ENCODE data around the gene TMPRSS7. TPM values are rescaled to one million over a fixed set of nuclear protein-coding genes. Genes with fewer than 3 reads are reported as not detected.

TMPRSS7 gene
- polyA plus RNA-seq, 1 donor (not counting 4 experiments of a cell fraction or from before 2014, with no cell fraction given): 0.18 TPM

DNA sequence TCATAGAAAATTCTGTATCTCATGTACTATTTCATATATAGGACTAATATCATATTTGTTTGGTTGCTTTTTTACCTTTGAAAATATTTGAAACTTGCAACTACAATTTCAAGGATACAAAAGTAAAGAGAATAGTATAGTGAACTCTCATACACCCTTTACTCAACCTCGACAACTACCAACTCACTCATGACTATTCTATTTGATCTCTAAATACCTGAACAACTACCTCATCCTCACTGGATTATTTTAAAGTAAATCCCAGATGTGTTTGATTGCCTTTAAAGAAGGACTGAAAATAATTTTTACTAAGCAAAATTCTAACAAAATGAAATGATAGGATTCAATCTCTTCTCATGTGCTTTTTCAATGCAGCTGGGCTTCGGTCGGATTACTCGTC lies 12.1 kb downstream of the TMPRSS7 start:
- Histone ChIP-seq H3K27ac (ENCODE audit: control insufficient read depth, insufficient read depth, low read length) (no peak overlapping the region), H2AFZ (ENCODE audit: control insufficient read depth, low read length) (no peak overlapping the region), H3K27me3 (ENCODE audit: control insufficient read depth, extremely low read depth, insufficient read depth, low read length) (no peaks in the 10 kb centered on the region), H3K9ac (ENCODE audit: control insufficient read depth, extremely low read depth, insufficient read depth, low read length) (no peak overlapping the region), H3K4me2 (ENCODE audit: control insufficient read depth, extremely low read depth, insufficient read depth, low read depth, low read length) (no peak overlapping the region), H3K9me3 (ENCODE audit: control insufficient read depth, low read depth, low read length) (no peaks in the 10 kb centered on the region), H3K79me2 (ENCODE audit: control insufficient read depth, insufficient read depth, low read length) (no peaks in the 10 kb centered on the region), H4K20me1 (ENCODE audit: control insufficient read depth, extremely low read depth, insufficient read depth, low read length) (no peaks in the 10 kb centered on the region), H3K4me1 (ENCODE audit: control insufficient read depth, extremely low read depth, insufficient read depth, low read length) (peaks cover 8% of the 10 kb centered on the region), H3K36me3 (ENCODE audit: control insufficient read depth in 2 of 2, extremely low read depth in 1 of 2, insufficient read depth in 2 of 2, low read length in 2 of 2) (no peaks in the 10 kb centered on the region), H3K4me3 (ENCODE audit: control insufficient read depth in 2 of 3, extremely low read depth in 1 of 3, insufficient read depth in 2 of 3, low read depth in 1 of 3, low read length in 3 of 3) (no peak overlapping the region), H3K9me1 (ENCODE audit: control insufficient read depth, extremely low read depth, insufficient read depth, low read length) (no peaks in the 10 kb centered on the region)
- dilution Hi-C loops (cut with MboI; ENCODE audit: extremely low pct_ligation_motif_present, low sequenced_read_pairs): no loop called here
- FAIRE-seq: no peak
- no peak for TF ChIP-seq EZH2 (IDR thresholded peaks at IDR 0.05; ENCODE audit: low read length)
- TF ChIP-seq CTCF (optimal IDR thresholded peaks at IDR 0.05 in 1 of 3, IDR thresholded peaks at IDR 0.05 in 1 of 3, conservative IDR thresholded peaks at IDR 0.05 in 1 of 3; ENCODE audit: extremely low read depth in 1 of 3, insufficient read depth in 2 of 3, low read length in 3 of 3): no peak
- DNase-seq (ENCODE audit: low read depth, low spot score): peak; percentile 5

DNA sequence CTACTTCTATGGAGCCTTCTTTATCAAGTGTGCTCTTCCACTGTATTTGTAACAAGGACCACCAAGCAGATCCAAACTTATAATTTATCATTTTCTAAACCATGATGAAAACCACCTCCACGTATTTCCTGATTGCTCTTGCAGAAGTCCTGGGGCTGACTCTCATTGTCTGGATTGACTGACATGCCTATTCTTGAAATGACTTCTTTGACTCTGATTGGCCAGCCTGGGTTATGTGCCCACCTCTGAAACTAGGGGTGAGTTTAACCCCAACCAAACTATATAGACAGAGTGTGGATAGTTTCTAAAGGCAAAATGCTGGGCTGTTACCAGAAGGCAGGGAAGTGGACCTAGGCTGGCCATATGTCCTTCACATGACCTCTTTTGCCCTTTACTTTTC lies 12.7 kb downstream of the TMPRSS7 start:
- Histone ChIP-seq H3K9me1 (ENCODE audit: control insufficient read depth, extremely low read depth, insufficient read depth, low read length) (no peaks in the 10 kb centered on the region), H3K4me3 (ENCODE audit: control insufficient read depth in 2 of 3, extremely low read depth in 1 of 3, insufficient read depth in 2 of 3, low read depth in 1 of 3, low read length in 3 of 3) (no peak overlapping the region), H3K4me2 (ENCODE audit: control insufficient read depth, extremely low read depth, insufficient read depth, low read depth, low read length) (no peak overlapping the region), H3K79me2 (ENCODE audit: control insufficient read depth, insufficient read depth, low read length) (no peaks in the 10 kb centered on the region), H3K36me3 (ENCODE audit: control insufficient read depth in 2 of 2, extremely low read depth in 1 of 2, insufficient read depth in 2 of 2, low read length in 2 of 2) (no peaks in the 10 kb centered on the region), H3K27me3 (ENCODE audit: control insufficient read depth, extremely low read depth, insufficient read depth, low read length) (no peaks in the 10 kb centered on the region), H3K4me1 (ENCODE audit: control insufficient read depth, extremely low read depth, insufficient read depth, low read length) (peaks cover 8% of the 10 kb centered on the region), H4K20me1 (ENCODE audit: control insufficient read depth, extremely low read depth, insufficient read depth, low read length) (no peaks in the 10 kb centered on the region), H3K27ac (ENCODE audit: control insufficient read depth, insufficient read depth, low read length) (no peak overlapping the region), H3K9ac (ENCODE audit: control insufficient read depth, extremely low read depth, insufficient read depth, low read length) (no peak overlapping the region), H3K9me3 (ENCODE audit: control insufficient read depth, low read depth, low read length) (no peaks in the 10 kb centered on the region), H2AFZ (ENCODE audit: control insufficient read depth, low read length) (no peak overlapping the region)
- FAIRE-seq: no peak
- TF ChIP-seq EZH2 (IDR thresholded peaks at IDR 0.05; ENCODE audit: low read length): no peak
- TF ChIP-seq CTCF (optimal IDR thresholded peaks at IDR 0.05 in 1 of 3, IDR thresholded peaks at IDR 0.05 in 1 of 3, conservative IDR thresholded peaks at IDR 0.05 in 1 of 3; ENCODE audit: extremely low read depth in 1 of 3, insufficient read depth in 2 of 3, low read length in 3 of 3): no peak
- dilution Hi-C loops (cut with MboI; ENCODE audit: extremely low pct_ligation_motif_present, low sequenced_read_pairs): no loop called here
- DNase-seq (ENCODE audit: low read depth, low spot score): no peak
